GM21381 (cell line): ENCODE measurements around the gene SLC23A3.

ENCODE experiments used
- ATAC-seq: cut with Tn5 transposase; IDR thresholded peaks from one replicate; pipeline ENCODE4 v1.9.1; 2021; ENCODE audit warnings: mild to moderate bottlenecking, moderate library complexity; ENCODE audit not compliant: unreplicated experiment

Gene SLC23A3

GRCh38 chr2:219155054-219155644, 14.7 kb downstream of the SLC23A3 start:
- ATAC-seq, result no peak

- no peak for ATAC-seq
These were observed 20.2 kb downstream of the SLC23A3 start for GRCh38 chr2:219149667-219150066.

GRCh38 chr2:219142329-219142728, 27.5 kb downstream of the SLC23A3 start:
- no peak for ATAC-seq

- ATAC-seq, result no peak
These were observed 29.1 kb downstream of the SLC23A3 start for GRCh38 chr2:219140722-219141121.

- no peak for ATAC-seq
These were observed 35.9 kb downstream of the SLC23A3 start for GRCh38 chr2:219133976-219134375.

- ATAC-seq, result no peak
These were observed 38.1 kb downstream of the SLC23A3 start for GRCh38 chr2:219131744-219132143.

GRCh38 chr2:219131327-219131726, 38.5 kb downstream of the SLC23A3 start:
- ATAC-seq, result no peak

GRCh38 chr2:219129589-219129988, 40.2 kb downstream of the SLC23A3 start:
- ATAC-seq, result no peak

- ATAC-seq, result no peak
These were observed 41.4 kb downstream of the SLC23A3 start for GRCh38 chr2:219128396-219128795.

GRCh38 chr2:219127037-219127635, 42.7 kb downstream of the SLC23A3 start:
- ATAC-seq, result no peak

GRCh38 chr2:219126555-219126954, 43.3 kb downstream of the SLC23A3 start:
- ATAC-seq, result no peak

GRCh38 chr2:219125886-219126270, 44.0 kb downstream of the SLC23A3 start:
- no peak for ATAC-seq

- ATAC-seq, result no peak
These were observed 44.5 kb downstream of the SLC23A3 start for GRCh38 chr2:219125225-219125885.

GRCh38 chr2:219124381-219125110, 45.3 kb downstream of the SLC23A3 start:
- no peak for ATAC-seq

- no peak for ATAC-seq
These were observed 46.3 kb downstream of the SLC23A3 start for GRCh38 chr2:219123356-219124135.

- ATAC-seq, result no peak
These were observed 47.4 kb downstream of the SLC23A3 start for GRCh38 chr2:219122202-219122980.

- no peak for ATAC-seq
These were observed 49.7 kb downstream of the SLC23A3 start for GRCh38 chr2:219120082-219120481.

GRCh38 chr2:219119422-219120043, 50.3 kb downstream of the SLC23A3 start:
- ATAC-seq, result no peak

GRCh38 chr2:219118504-219118903, 51.3 kb downstream of the SLC23A3 start:
- ATAC-seq, result no peak
